HepG2 (cell line): ENCODE results near the gene XRCC5. TPM values are rescaled to one million over a fixed set of nuclear protein-coding genes. Genes with fewer than 3 reads are reported as not detected.

Experiments
- ATAC-seq: fragments of 200-7000 bp; cut with Tn5 transposase; 3 replicates; pipeline ENCODE4 v1.9.1; 2020; ENCODE audit warnings: mild to moderate bottlenecking, moderate library complexity
- BruUV-seq: library from RNA; stranded (reverse); fragments of 400-500 nt; replicated peaks from 2 replicates; lab custom pipeline; 2021; lab: Mats Ljungman, UMichigan
- CTCF ChIA-PET: fragments of 300-600 bp; formaldehyde crosslinking; extraction: SDS; loops from one replicate; lab custom pipeline; 2021; ENCODE audit warnings: low total read pairs, inconsistent platforms, low intra/inter-chr PET ratio; lab: Yijun Ruan, JAX
- POLR2A ChIA-PET: fragments of 350-600 bp; sonication (Branson Sonifier 250); formaldehyde crosslinking; loops from one replicate; lab custom pipeline; 2020; ENCODE audit warnings: antibody characterized with exemption, inconsistent platforms; lab: Yijun Ruan, JAX
- DNase-seq: peaks from one replicate; pipeline ENCODE4 v3.0.0-alpha.2; 2015; ENCODE audit warnings: low spot score
- FAIRE-seq: peaks from 3 replicates; lab custom pipeline; 2011; peaks lifted over from hg19 to GRCh38; lab: Jason Lieb, UNC
- H2AFZ ChIP-seq: one replicate; pipeline ENCODE4 v1.6.1; 2011; ENCODE audit warnings: low read length, inconsistent platforms
- H3K27ac ChIP-seq: fragments of 300-600 bp; 3 replicates; pipeline ENCODE4 v1.8.0; 2011; ENCODE audit warnings: mixed run types, mild to moderate bottlenecking, mixed read lengths, low read length, inconsistent platforms; ENCODE audit not compliant: insufficient read depth; ENCODE audit errors: extremely low read length
- H3K27me3 ChIP-seq, 2 experiments: fragments of 200-600 bp in 1 of 2; 2 replicates in 1 of 2; 3 replicates in 1 of 2; pipeline versions ENCODE4 v1.6.0 to v1.8.0; 2011; ENCODE audit warnings: low read length in 2 of 2, mild to moderate bottlenecking in 2 of 2, moderate library complexity in 2 of 2, inconsistent platforms in 1 of 2; ENCODE audit not compliant: insufficient read depth in 2 of 2, control insufficient read depth in 1 of 2
- H3K36me3 ChIP-seq, 2 experiments: fragments of 200-600 bp in 1 of 2; replicated peaks in 1 of 2; 2 replicates in 1 of 2; 3 replicates in 1 of 2; pipeline versions ENCODE4 v1.5.1 to v1.8.0; 2011; ENCODE audit warnings: low read length in 2 of 2, inconsistent platforms in 1 of 2; ENCODE audit not compliant: insufficient read depth in 2 of 2, control insufficient read depth in 1 of 2
- H3K4me1 ChIP-seq: 2 replicates; pipeline ENCODE4 v1.5.1; 2012; ENCODE audit warnings: low read length, inconsistent platforms; ENCODE audit not compliant: insufficient read depth
- H3K4me2 ChIP-seq: 2 replicates; pipeline ENCODE4 v1.6.0; 2011; ENCODE audit warnings: low read depth, low read length, inconsistent platforms
- H3K4me3 ChIP-seq, 3 experiments: fragments of 200-600 bp in 1 of 3; sonication (generic), shearing (Covaris generic) in 1 of 3; replicated peaks in 1 of 3; 2 replicates each; pipeline ENCODE4 v1.5.1; 2011 to 2016; ENCODE audit warnings: low read length in 3 of 3, inconsistent platforms in 2 of 3, low read depth in 2 of 3, mild to moderate bottlenecking in 2 of 3, control low read depth in 1 of 3, mixed read lengths in 1 of 3; ENCODE audit not compliant: insufficient read depth in 1 of 3
- H3K79me2 ChIP-seq: one replicate; pipeline ENCODE4 v1.6.1; 2011; ENCODE audit warnings: low read length, inconsistent platforms; ENCODE audit not compliant: insufficient read depth
- H3K9ac ChIP-seq: 2 replicates; pipeline ENCODE4 v1.6.0; 2011; ENCODE audit warnings: mild to moderate bottlenecking, low read depth, low read length, inconsistent platforms; ENCODE audit not compliant: insufficient read depth
- H3K9me3 ChIP-seq: 2 replicates; pipeline ENCODE4 v1.5.1; 2012; ENCODE audit warnings: mild to moderate bottlenecking, low read length
- H4K20me1 ChIP-seq: 2 replicates; pipeline ENCODE4 v1.6.0; 2011; ENCODE audit warnings: inconsistent platforms, mild to moderate bottlenecking, low read length, moderate library complexity; ENCODE audit not compliant: insufficient read depth
- HOMEZ ChIP-seq: IDR thresholded peaks from 2 replicates; pipeline ENCODE4 v1.6.1; 2016; ENCODE audit warnings: low read depth
- MED8 ChIP-seq: sonication (generic); formaldehyde crosslinking; IDR thresholded peaks from 2 replicates; pipeline ENCODE4 v1.8.1; 2023; ENCODE audit warnings: mild to moderate bottlenecking, missing genetic modification reagents; ENCODE audit not compliant: insufficient replicate concordance
- PAF1 ChIP-seq: IDR thresholded peaks from 2 replicates; pipeline ENCODE4 v1.6.1; 2016; ENCODE audit warnings: missing genetic modification reagents, missing compliant biosample characterization
- POLR2A ChIP-seq, 2 experiments: IDR thresholded peaks; 2 replicates each; pipeline ENCODE4 v1.6.1; 2011; ENCODE audit warnings: low read depth in 2 of 2, low read length in 2 of 2, mild to moderate bottlenecking in 1 of 2, moderate library complexity in 1 of 2; ENCODE audit not compliant: insufficient read depth in 1 of 2
- STAG1 ChIP-seq: sonication (generic); formaldehyde crosslinking; IDR thresholded peaks from 2 replicates; pipeline ENCODE4 v1.4.0; 2020; ENCODE audit warnings: missing genetic modification reagents
- ZFP36L1 ChIP-seq: sonication (generic); formaldehyde crosslinking; IDR thresholded peaks from 2 replicates; pipeline ENCODE4 v1.8.0; 2022; ENCODE audit warnings: mild to moderate bottlenecking, missing genetic modification reagents, moderate library complexity
- ZHX2 ChIP-seq, 2 experiments: sonication (generic) in 1 of 2; formaldehyde crosslinking in 1 of 2; IDR thresholded peaks; 2 replicates each; pipeline versions ENCODE4 v1.6.1 to v1.9.0; 2014 to 2022; ENCODE audit warnings: antibody characterized with exemption in 1 of 2, borderline replicate concordance in 1 of 2, inconsistent platforms in 1 of 2, low read depth in 1 of 2, missing genetic modification reagents in 1 of 2
- WGBS: methylation state at CpG from one replicate; pipeline ENCODE4 v1.1.6; 2017; ENCODE audit warnings: low lambda C conversion rate; 5-methylcytosine and 5-hydroxymethylcytosine counted together
- in situ Hi-C: cut with HindIII; loops from 2 replicates; pipeline ENCODE4 v1.10.0; 2017; ENCODE audit warnings: low pct_unique_long_range_greater_than_20kb; ENCODE audit not compliant: extremely low pct_ligation_motif_present
- intact Hi-C: fragments of 100-400 bp; cut with micrococcal nuclease; formaldehyde crosslinking; loops from one replicate; pipeline ENCODE4 v1.10.0; 2022; ENCODE audit not compliant: unreplicated experiment
- polyA plus RNA-seq, 8 experiments: library from polyadenylated mRNA; depleted of rRNA in 3 of 8; stranded (reverse) in 7 of 8; unstranded in 1 of 8; fragments of >200 nt; fragmentation: Illumina TruSeq in 4 of 8; extraction: Trizol in 4 of 8; gene quantifications; 2 replicates each; pipeline versions ENCODE4 v1.2.1 to v1.2.3, GENCODE V29; 2011 to 2016; ENCODE audit warnings: low read depth in 4 of 8, missing spikeins in 1 of 8, mixed read lengths in 1 of 8; ENCODE audit not compliant: insufficient read depth in 1 of 8
- total RNA-seq, 5 experiments: library from RNA; depleted of rRNA; stranded (reverse); fragments of >200 nt; fragmentation: Illumina TruSeq; extraction: Trizol; gene quantifications; 2 replicates each; pipeline ENCODE4 v1.2.3, GENCODE V29; 2016; ENCODE audit warnings: low read depth in 1 of 5

XRCC5 gene
- total and polyA plus RNA-seq, 2 of the 13 experiments (the other 11 are each of a cell fraction or from before 2014, with no cell fraction given): 264 to 454 TPM

DNA sequence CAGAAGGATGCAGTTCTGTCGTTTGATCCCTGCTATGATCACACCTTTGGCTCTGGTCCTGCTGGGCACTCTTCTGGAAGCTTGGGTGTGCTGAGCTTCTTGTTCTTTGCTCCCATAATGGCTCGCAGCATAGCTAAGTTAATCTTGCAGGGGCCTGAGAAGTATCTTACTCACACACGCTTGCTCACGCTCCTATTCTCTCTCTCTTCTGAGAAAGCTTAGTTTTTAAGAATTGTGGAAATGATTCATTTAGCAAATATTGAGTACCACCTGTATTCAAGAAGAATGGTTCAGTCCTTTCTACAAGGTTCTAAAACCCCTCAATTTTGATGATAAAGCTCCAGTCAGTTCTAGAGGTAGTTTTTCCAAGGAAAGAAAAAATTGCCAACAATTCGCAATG lies 40.6 kb downstream of the XRCC5 start:
- Histone ChIP-seq H3K36me3 (peaks cover 39 to 96% of the 10 kb centered on the region in 2 experiments), H3K27ac (no peak overlapping the region), H3K79me2 (no peaks in the 10 kb centered on the region), H3K4me2 (no peak overlapping the region), H3K9ac (no peak overlapping the region), H3K4me3 (no peak overlapping the region), H3K9me3 (no peaks in the 10 kb centered on the region), H3K4me1 (no peaks in the 10 kb centered on the region), H2AFZ (no peak overlapping the region), H4K20me1 (no peaks in the 10 kb centered on the region), H3K27me3 (no peaks in the 10 kb centered on the region)
- intact Hi-C loops: no loop called here
- BruUV-seq: no TSS peak
- TF ChIP-seq MED8 (CRISPR knock-in tag): no peak
- 0 out of 4 replicates have a peak, but pooled peaks of 1 of the 2 experiments have one; percentile 21 for TF ChIP-seq POLR2A (IDR thresholded peaks at IDR 0.05; ENCODE audit: insufficient read depth in 1 of 2, low read depth in 2 of 2, low read length in 2 of 2)
- TF ChIP-seq ZFP36L1: no peak
- ChIA-PET CTCF (no interaction called here), POLR2A (no interaction called here)
- in situ Hi-C loops: no loop called here
- no peak for ATAC-seq
- no peak for DNase-seq
- FAIRE-seq: no peak
- WGBS: 95% methylated on average over 5 of the region's 5 CpGs

- in situ Hi-C loops (no loop called here), intact Hi-C loops (no loop called here)
- H3K27ac ChIP-seq: no peak overlapping the region
- no TSS peak for BruUV-seq
- ATAC-seq: peak; percentile 54
- H3K4me1 ChIP-seq: no peaks in the 10 kb centered on the region
- DNase-seq: no peak
- H3K4me2 ChIP-seq: no peak overlapping the region
- H3K9me3 ChIP-seq: no peaks in the 10 kb centered on the region
- FAIRE-seq: no peak
- 98% methylated on average over 7 of the region's 7 CpGs for WGBS
- ChIA-PET CTCF (no interaction called here), POLR2A (no interaction called here)
- no peaks in the 10 kb centered on the region for H3K27me3 ChIP-seq
- no peaks in the 10 kb centered on the region for H3K79me2 ChIP-seq
- H2AFZ ChIP-seq: no peak overlapping the region
- H3K4me3 ChIP-seq: no peak overlapping the region
- no peak overlapping the region for H3K9ac ChIP-seq
- H4K20me1 ChIP-seq: no peaks in the 10 kb centered on the region
- peaks cover 38 to 98% of the 10 kb centered on the region in 2 experiments for H3K36me3 ChIP-seq
- TF ChIP-seq STAG1 (CRISPR knock-in tag) (peak; percentile 16; the same call in 1 of the 2 replicates), HOMEZ (CRISPR knock-in tag) (no peak), ZHX2 (IDR thresholded peaks at IDR 0.05; ENCODE audit: low read depth) (no peak), ZHX2 (CRISPR knock-in tag; IDR thresholded peaks at IDR 0.05; ENCODE audit: borderline replicate concordance) (no peak), PAF1 (CRISPR knock-in tag) (no peak)
Measured at GRCh38 chr2:216151313-216152025, 42.3 kb downstream of the XRCC5 start.
